OCI-LY1 (cell line): ENCODE data around the gene KCNH2.

Source experiments
- EZH2 ChIP-seq: fragments of 200-600 bp; sonication (generic), shearing (Covaris generic); IDR thresholded peaks from 2 replicates; pipeline ENCODE4 v1.8.0; 2017; ENCODE audit warnings: borderline replicate concordance, mixed run types, mild to moderate bottlenecking, antibody characterized with exemption, low read length, moderate library complexity, mixed read lengths
- TF ChIP-seq, protein P1 (sequence below): fragments of 200-600 bp; sonication (generic), shearing (Covaris generic); IDR thresholded peaks from 2 replicates; pipeline ENCODE4 v1.5.1; 2017; ENCODE audit warnings: mild to moderate bottlenecking, antibody characterized with exemption, low read length, moderate library complexity, mixed read lengths

- TF ChIP-seq, protein P1, sequence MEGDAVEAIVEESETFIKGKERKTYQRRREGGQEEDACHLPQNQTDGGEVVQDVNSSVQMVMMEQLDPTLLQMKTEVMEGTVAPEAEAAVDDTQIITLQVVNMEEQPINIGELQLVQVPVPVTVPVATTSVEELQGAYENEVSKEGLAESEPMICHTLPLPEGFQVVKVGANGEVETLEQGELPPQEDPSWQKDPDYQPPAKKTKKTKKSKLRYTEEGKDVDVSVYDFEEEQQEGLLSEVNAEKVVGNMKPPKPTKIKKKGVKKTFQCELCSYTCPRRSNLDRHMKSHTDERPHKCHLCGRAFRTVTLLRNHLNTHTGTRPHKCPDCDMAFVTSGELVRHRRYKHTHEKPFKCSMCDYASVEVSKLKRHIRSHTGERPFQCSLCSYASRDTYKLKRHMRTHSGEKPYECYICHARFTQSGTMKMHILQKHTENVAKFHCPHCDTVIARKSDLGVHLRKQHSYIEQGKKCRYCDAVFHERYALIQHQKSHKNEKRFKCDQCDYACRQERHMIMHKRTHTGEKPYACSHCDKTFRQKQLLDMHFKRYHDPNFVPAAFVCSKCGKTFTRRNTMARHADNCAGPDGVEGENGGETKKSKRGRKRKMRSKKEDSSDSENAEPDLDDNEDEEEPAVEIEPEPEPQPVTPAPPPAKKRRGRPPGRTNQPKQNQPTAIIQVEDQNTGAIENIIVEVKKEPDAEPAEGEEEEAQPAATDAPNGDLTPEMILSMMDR: peak; percentile 51
- no peak for TF ChIP-seq EZH2
Measured at GRCh38 chr7:150974468-150975391, 3.4 kb downstream of the KCNH2 start.
